ENCODE measurements around the gene PNKP.

Gene PNKP

GRCh38 chr19:49895566-49896297 is 28.4 kb upstream of the PNKP start:
- peaks cover 6% of the 10 kb centered on the region for H3K4me1 ChIP-seq (ENCODE audit: insufficient read depth, low read length)
- no peak overlapping the region for H3K4me3 ChIP-seq (ENCODE audit: low read length)
- no peaks in the 10 kb centered on the region for H3K9me3 ChIP-seq (ENCODE audit: low read length)
- H3K36me3 ChIP-seq (ENCODE audit: insufficient read depth, low read length): no peaks in the 10 kb centered on the region
- no peak overlapping the region for H2AFZ ChIP-seq (ENCODE audit: low read depth, low read length)
- H3K27me3 ChIP-seq (ENCODE audit: insufficient read depth, low read length): peaks cover 5% of the 10 kb centered on the region

GRCh38 chr19:49894879-49895565 is 27.6 kb upstream of the PNKP start:
- Histone ChIP-seq H3K9me3 (ENCODE audit: low read length) (peaks cover 2% of the 10 kb centered on the region), H3K36me3 (ENCODE audit: insufficient read depth, low read length) (no peaks in the 10 kb centered on the region), H3K4me3 (ENCODE audit: low read length) (no peak overlapping the region), H3K4me1 (ENCODE audit: insufficient read depth, low read length) (peaks cover 6% of the 10 kb centered on the region), H2AFZ (ENCODE audit: low read depth, low read length) (no peak overlapping the region), H3K27me3 (ENCODE audit: insufficient read depth, low read length) (peaks cover 5% of the 10 kb centered on the region)

- Histone ChIP-seq H3K4me1 (ENCODE audit: insufficient read depth, low read length) (peaks cover 6% of the 10 kb centered on the region), H3K9me3 (ENCODE audit: low read length) (peaks cover 3% of the 10 kb centered on the region), H3K36me3 (ENCODE audit: insufficient read depth, low read length) (no peaks in the 10 kb centered on the region), H3K27me3 (ENCODE audit: insufficient read depth, low read length) (peaks cover 5% of the 10 kb centered on the region), H2AFZ (ENCODE audit: low read depth, low read length) (no peak overlapping the region), H3K4me3 (ENCODE audit: low read length) (no peak overlapping the region)
Observed at GRCh38 chr19:49894011-49894664, 26.8 kb upstream of the PNKP start.

- peaks cover 3% of the 10 kb centered on the region for H3K9me3 ChIP-seq (ENCODE audit: low read length)
- no peak overlapping the region for H3K4me3 ChIP-seq (ENCODE audit: low read length)
- H2AFZ ChIP-seq (ENCODE audit: low read depth, low read length): no peak overlapping the region
- H3K27me3 ChIP-seq (ENCODE audit: insufficient read depth, low read length): peaks cover 5% of the 10 kb centered on the region
- H3K36me3 ChIP-seq (ENCODE audit: insufficient read depth, low read length): peaks cover 2% of the 10 kb centered on the region
- peaks cover 4% of the 10 kb centered on the region for H3K4me1 ChIP-seq (ENCODE audit: insufficient read depth, low read length)
Observed at GRCh38 chr19:49892716-49893115, 25.3 kb upstream of the PNKP start.

- Histone ChIP-seq H3K4me1 (ENCODE audit: insufficient read depth, low read length) (no peaks in the 10 kb centered on the region), H3K36me3 (ENCODE audit: insufficient read depth, low read length) (peaks cover 2% of the 10 kb centered on the region), H2AFZ (ENCODE audit: low read depth, low read length) (no peak overlapping the region), H3K4me3 (ENCODE audit: low read length) (no peak overlapping the region), H3K9me3 (ENCODE audit: low read length) (peaks cover 3% of the 10 kb centered on the region), H3K27me3 (ENCODE audit: insufficient read depth, low read length) (no peaks in the 10 kb centered on the region)
Observed at GRCh38 chr19:49891393-49891792, 24.0 kb upstream of the PNKP start.

- Histone ChIP-seq H3K9me3 (ENCODE audit: low read length) (peaks cover 3% of the 10 kb centered on the region), H3K4me1 (ENCODE audit: insufficient read depth, low read length) (no peaks in the 10 kb centered on the region), H3K4me3 (ENCODE audit: low read length) (no peak overlapping the region), H3K36me3 (ENCODE audit: insufficient read depth, low read length) (peaks cover 2% of the 10 kb centered on the region), H2AFZ (ENCODE audit: low read depth, low read length) (no peak overlapping the region), H3K27me3 (ENCODE audit: insufficient read depth, low read length) (no peaks in the 10 kb centered on the region)
Observed at GRCh38 chr19:49890349-49891311, 23.3 kb upstream of the PNKP start.

GRCh38 chr19:49889687-49890348 is 22.4 kb upstream of the PNKP start:
- Histone ChIP-seq H3K4me3 (ENCODE audit: low read length) (no peak overlapping the region), H3K36me3 (ENCODE audit: insufficient read depth, low read length) (peaks cover 6% of the 10 kb centered on the region)

GRCh38 chr19:49889038-49889686 is 21.8 kb upstream of the PNKP start:
- Histone ChIP-seq H3K9me3 (ENCODE audit: low read length) (peaks cover 3% of the 10 kb centered on the region), H3K27me3 (ENCODE audit: insufficient read depth, low read length) (no peaks in the 10 kb centered on the region), H3K4me1 (ENCODE audit: insufficient read depth, low read length) (no peaks in the 10 kb centered on the region), H3K36me3 (ENCODE audit: insufficient read depth, low read length) (peaks cover 12% of the 10 kb centered on the region), H3K4me3 (ENCODE audit: low read length) (no peak overlapping the region), H2AFZ (ENCODE audit: low read depth, low read length) (no peak overlapping the region)

More at GRCh38 chr19:49889687-49890348, 22.4 kb upstream of the PNKP start:
- H3K27me3 ChIP-seq (ENCODE audit: insufficient read depth, low read length): no peaks in the 10 kb centered on the region
- H3K9me3 ChIP-seq (ENCODE audit: low read length): peaks cover 3% of the 10 kb centered on the region
- no peaks in the 10 kb centered on the region for H3K4me1 ChIP-seq (ENCODE audit: insufficient read depth, low read length)
- H2AFZ ChIP-seq (ENCODE audit: low read depth, low read length): no peak overlapping the region

GRCh38 chr19:49888510-49888824 is 21.1 kb upstream of the PNKP start:
- Histone ChIP-seq H3K9me3 (ENCODE audit: low read length) (peaks cover 3% of the 10 kb centered on the region), H3K36me3 (ENCODE audit: insufficient read depth, low read length) (peaks cover 19% of the 10 kb centered on the region), H2AFZ (ENCODE audit: low read depth, low read length) (no peak overlapping the region), H3K4me1 (ENCODE audit: insufficient read depth, low read length) (no peaks in the 10 kb centered on the region), H3K4me3 (ENCODE audit: low read length) (no peak overlapping the region), H3K27me3 (ENCODE audit: insufficient read depth, low read length) (no peaks in the 10 kb centered on the region)

GRCh38 chr19:49887665-49888509 is 20.5 kb upstream of the PNKP start:
- Histone ChIP-seq H3K27me3 (ENCODE audit: insufficient read depth, low read length) (no peaks in the 10 kb centered on the region), H3K9me3 (ENCODE audit: low read length) (peaks cover 5% of the 10 kb centered on the region), H3K4me1 (ENCODE audit: insufficient read depth, low read length) (no peaks in the 10 kb centered on the region), H2AFZ (ENCODE audit: low read depth, low read length) (no peak overlapping the region), H3K4me3 (ENCODE audit: low read length) (no peak overlapping the region), H3K36me3 (ENCODE audit: insufficient read depth, low read length) (peaks cover 24% of the 10 kb centered on the region)

- Histone ChIP-seq H3K4me3 (ENCODE audit: low read length) (no peak overlapping the region), H3K4me1 (ENCODE audit: insufficient read depth, low read length) (no peaks in the 10 kb centered on the region), H3K27me3 (ENCODE audit: insufficient read depth, low read length) (no peaks in the 10 kb centered on the region), H3K9me3 (ENCODE audit: low read length) (peaks cover 6% of the 10 kb centered on the region), H2AFZ (ENCODE audit: low read depth, low read length) (no peak overlapping the region), H3K36me3 (ENCODE audit: insufficient read depth, low read length) (peaks cover 32% of the 10 kb centered on the region)
Observed at GRCh38 chr19:49887037-49887664, 19.8 kb upstream of the PNKP start.
